Measurements from ENCODE around the gene PARD6G. TPM values are rescaled to one million over a fixed set of nuclear protein-coding genes. Genes with fewer than 3 reads are reported as not detected.

PARD6G gene
- total and polyA plus RNA-seq, 4 experiments from 2014 or later: 0.13 to 1.3 (median 0.28) TPM; not detected in 1

- H3K36me3 Mint-ChIP-seq: no peaks in the 10 kb centered on the region
- DNase-seq: no peak
- H3K36me3 ChIP-seq (ENCODE audit: insufficient read depth, low read length): no peaks in the 10 kb centered on the region
- H3K9me3 ChIP-seq (ENCODE audit: control insufficient read depth in 1 of 2, low read length in 2 of 2): no peaks in the 10 kb centered on the region
- H3K27ac Mint-ChIP-seq: no peak overlapping the region
- H3K4me3 ChIP-seq (ENCODE audit: low read length in 2 of 2): no peak overlapping the region
- H3K27me3 Mint-ChIP-seq: peaks cover 22 to 33% of the 10 kb centered on the region in 2 donors
- ChIA-PET POLR2A (ENCODE audit: partially characterized antibody) (no interaction called here), CTCF (ENCODE audit: partially characterized antibody) (no interaction called here)
- no peaks in the 10 kb centered on the region for H3K4me1 ChIP-seq (ENCODE audit: insufficient read depth, low read length)
- no peaks in the 10 kb centered on the region for H3K27me3 ChIP-seq (ENCODE audit: insufficient read depth, low read length)
- H3K4me3 Mint-ChIP-seq: no peak overlapping the region
- H3K9me3 Mint-ChIP-seq: no peaks in the 10 kb centered on the region
- H3K4me1 Mint-ChIP-seq: peaks cover 0 to 5% (median 2%) of the 10 kb centered on the region in 4 donors
- H3K27ac ChIP-seq (ENCODE audit: low read depth, low read length): no peak overlapping the region
- intact Hi-C loops (cut with micrococcal nuclease): no loop called here
Observed at GRCh38 chr18:80205294-80205693, 42.0 kb downstream of the PARD6G start.

- peaks cover 0 to 5% (median 2%) of the 10 kb centered on the region in 4 donors for H3K4me1 Mint-ChIP-seq
- no peaks in the 10 kb centered on the region for H3K36me3 ChIP-seq (ENCODE audit: insufficient read depth, low read length)
- intact Hi-C loops (cut with micrococcal nuclease): no loop called here
- POLR2A ChIA-PET (ENCODE audit: partially characterized antibody): no interaction called here
- CTCF ChIA-PET (ENCODE audit: partially characterized antibody): no interaction called here
- H3K27me3 Mint-ChIP-seq: peaks cover 24 to 34% of the 10 kb centered on the region in 2 donors
- H3K27ac Mint-ChIP-seq: no peak overlapping the region
- H3K27me3 ChIP-seq (ENCODE audit: insufficient read depth, low read length): no peaks in the 10 kb centered on the region
- H3K27ac ChIP-seq (ENCODE audit: low read depth, low read length): no peak overlapping the region
- no peaks in the 10 kb centered on the region for H3K9me3 ChIP-seq (ENCODE audit: control insufficient read depth in 1 of 2, low read length in 2 of 2)
- H3K4me1 ChIP-seq (ENCODE audit: insufficient read depth, low read length): no peaks in the 10 kb centered on the region
- DNase-seq: no peak
- H3K9me3 Mint-ChIP-seq: no peaks in the 10 kb centered on the region
- no peak overlapping the region for H3K4me3 Mint-ChIP-seq
- H3K4me3 ChIP-seq (ENCODE audit: low read length in 2 of 2): no peak overlapping the region
- H3K36me3 Mint-ChIP-seq: no peaks in the 10 kb centered on the region
Observed at GRCh38 chr18:80204142-80204541, 43.2 kb downstream of the PARD6G start.

GRCh38 chr18:80203249-80203648 is 44.1 kb downstream of the PARD6G start:
- no peak overlapping the region for H3K27ac Mint-ChIP-seq
- intact Hi-C loops (cut with micrococcal nuclease): no loop called here
- H3K9me3 Mint-ChIP-seq: no peaks in the 10 kb centered on the region
- ChIA-PET CTCF (ENCODE audit: partially characterized antibody) (no interaction called here), POLR2A (ENCODE audit: partially characterized antibody) (no interaction called here)
- Histone ChIP-seq H3K27me3 (ENCODE audit: insufficient read depth, low read length) (no peaks in the 10 kb centered on the region), H3K4me3 (ENCODE audit: low read length in 2 of 2) (no peak overlapping the region), H3K27ac (ENCODE audit: low read depth, low read length) (no peak overlapping the region), H3K4me1 (ENCODE audit: insufficient read depth, low read length) (no peaks in the 10 kb centered on the region), H3K9me3 (ENCODE audit: control insufficient read depth in 1 of 2, low read length in 2 of 2) (no peaks in the 10 kb centered on the region), H3K36me3 (ENCODE audit: insufficient read depth, low read length) (no peaks in the 10 kb centered on the region)
- no peak for DNase-seq
- peaks cover 21 to 32% of the 10 kb centered on the region in 2 donors for H3K27me3 Mint-ChIP-seq
- H3K4me1 Mint-ChIP-seq: peaks cover 0 to 5% (median 2%) of the 10 kb centered on the region in 4 donors
- H3K36me3 Mint-ChIP-seq: no peaks in the 10 kb centered on the region
- no peak overlapping the region for H3K4me3 Mint-ChIP-seq

GRCh38 chr18:80202264-80202998 is 44.9 kb downstream of the PARD6G start:
- ChIA-PET CTCF (ENCODE audit: partially characterized antibody) (no interaction called here), POLR2A (ENCODE audit: partially characterized antibody) (no interaction called here)
- H3K27me3 Mint-ChIP-seq: peaks cover 20 to 32% of the 10 kb centered on the region in 2 donors
- no peaks in the 10 kb centered on the region for H3K36me3 Mint-ChIP-seq
- no peaks in the 10 kb centered on the region for H3K27me3 ChIP-seq (ENCODE audit: insufficient read depth, low read length)
- H3K27ac ChIP-seq (ENCODE audit: low read depth, low read length): no peak overlapping the region
- H3K27ac Mint-ChIP-seq: no peak overlapping the region
- intact Hi-C loops (cut with micrococcal nuclease): no loop called here
- H3K4me1 ChIP-seq (ENCODE audit: insufficient read depth, low read length): no peaks in the 10 kb centered on the region
- H3K9me3 ChIP-seq (ENCODE audit: control insufficient read depth in 1 of 2, low read length in 2 of 2): no peaks in the 10 kb centered on the region
- no peak for DNase-seq
- no peak overlapping the region for H3K4me3 ChIP-seq (ENCODE audit: low read length in 2 of 2)
- no peaks in the 10 kb centered on the region for H3K9me3 Mint-ChIP-seq
- H3K4me1 Mint-ChIP-seq: peaks cover 0 to 5% (median 2%) of the 10 kb centered on the region in 4 donors
- no peaks in the 10 kb centered on the region for H3K36me3 ChIP-seq (ENCODE audit: insufficient read depth, low read length)
- no peak overlapping the region for H3K4me3 Mint-ChIP-seq

GRCh38 chr18:80201739-80202138 is 45.6 kb downstream of the PARD6G start:
- Mint-ChIP-seq H3K4me3 (no peak overlapping the region), H3K27me3 (peaks cover 25 to 35% of the 10 kb centered on the region in 2 donors), H3K4me1 (peaks cover 0 to 5% (median 2%) of the 10 kb centered on the region in 4 donors), H3K27ac (no peak overlapping the region), H3K36me3 (no peaks in the 10 kb centered on the region), H3K9me3 (no peaks in the 10 kb centered on the region)
- CTCF ChIA-PET (ENCODE audit: partially characterized antibody): no interaction called here
- Histone ChIP-seq H3K4me3 (ENCODE audit: low read length in 2 of 2) (no peak overlapping the region), H3K9me3 (ENCODE audit: control insufficient read depth in 1 of 2, low read length in 2 of 2) (no peaks in the 10 kb centered on the region), H3K36me3 (ENCODE audit: insufficient read depth, low read length) (no peaks in the 10 kb centered on the region), H3K27me3 (ENCODE audit: insufficient read depth, low read length) (no peaks in the 10 kb centered on the region), H3K27ac (ENCODE audit: low read depth, low read length) (no peak overlapping the region), H3K4me1 (ENCODE audit: insufficient read depth, low read length) (no peaks in the 10 kb centered on the region)
- POLR2A ChIA-PET (ENCODE audit: partially characterized antibody): no interaction called here
- intact Hi-C loops (cut with micrococcal nuclease): no loop called here
- DNase-seq: no peak

- Mint-ChIP-seq H3K4me3 (no peak overlapping the region), H3K36me3 (no peaks in the 10 kb centered on the region), H3K4me1 (peaks cover 0 to 5% (median 2%) of the 10 kb centered on the region in 4 donors), H3K9me3 (no peaks in the 10 kb centered on the region), H3K27ac (no peak overlapping the region), H3K27me3 (peaks cover 25 to 33% of the 10 kb centered on the region in 2 donors)
- H3K9me3 ChIP-seq (ENCODE audit: control insufficient read depth in 1 of 2, low read length in 2 of 2): no peaks in the 10 kb centered on the region
- ChIA-PET POLR2A (ENCODE audit: partially characterized antibody) (no interaction called here), CTCF (ENCODE audit: partially characterized antibody) (interaction anchor here (0.9 kb wide), 1 partner anchor 18 kb away, joined by 3 read pairs; no protein-coding TSS in a partner anchor)
- intact Hi-C loops (cut with micrococcal nuclease): no loop called here
- H3K36me3 ChIP-seq (ENCODE audit: insufficient read depth, low read length): no peaks in the 10 kb centered on the region
- no peaks in the 10 kb centered on the region for H3K4me1 ChIP-seq (ENCODE audit: insufficient read depth, low read length)
- no peak for DNase-seq
- H3K4me3 ChIP-seq (ENCODE audit: low read length in 2 of 2): no peak overlapping the region
- no peak overlapping the region for H3K27ac ChIP-seq (ENCODE audit: low read depth, low read length)
- H3K27me3 ChIP-seq (ENCODE audit: insufficient read depth, low read length): no peaks in the 10 kb centered on the region
Observed at GRCh38 chr18:80200932-80201672, 46.2 kb downstream of the PARD6G start.

- H3K27me3 Mint-ChIP-seq: peaks cover 24 to 29% of the 10 kb centered on the region in 2 donors
- intact Hi-C loops (cut with micrococcal nuclease): no loop called here
- no peak for DNase-seq
- no peaks in the 10 kb centered on the region for H3K36me3 Mint-ChIP-seq
- peaks cover 0 to 5% (median 2%) of the 10 kb centered on the region in 4 donors for H3K4me1 Mint-ChIP-seq
- ChIA-PET POLR2A (ENCODE audit: partially characterized antibody) (no interaction called here), CTCF (ENCODE audit: partially characterized antibody) (interaction anchor here (0.9 kb wide), 1 partner anchor 17 kb away, joined by 3 read pairs; no protein-coding TSS in a partner anchor)
- Histone ChIP-seq H3K4me1 (ENCODE audit: insufficient read depth, low read length) (no peaks in the 10 kb centered on the region), H3K4me3 (ENCODE audit: low read length in 2 of 2) (no peak overlapping the region), H3K9me3 (ENCODE audit: control insufficient read depth in 1 of 2, low read length in 2 of 2) (no peaks in the 10 kb centered on the region), H3K36me3 (ENCODE audit: insufficient read depth, low read length) (no peaks in the 10 kb centered on the region), H3K27ac (ENCODE audit: low read depth, low read length) (no peak overlapping the region), H3K27me3 (ENCODE audit: insufficient read depth, low read length) (no peaks in the 10 kb centered on the region)
- peak overlapping the region in 2 of 8 donors; percentile 5 to 33 for H3K4me3 Mint-ChIP-seq
- no peaks in the 10 kb centered on the region for H3K9me3 Mint-ChIP-seq
- no peak overlapping the region for H3K27ac Mint-ChIP-seq
Observed at GRCh38 chr18:80200171-80200931, 47.0 kb downstream of the PARD6G start.

All from CD4-positive, alpha-beta memory T cell (primary cell).